ENCODE results near the gene ATF4.
A peak's percentile ranks its signal among the peaks of the same experiment; 100 is the strongest.

The ATF4 gene

DNA sequence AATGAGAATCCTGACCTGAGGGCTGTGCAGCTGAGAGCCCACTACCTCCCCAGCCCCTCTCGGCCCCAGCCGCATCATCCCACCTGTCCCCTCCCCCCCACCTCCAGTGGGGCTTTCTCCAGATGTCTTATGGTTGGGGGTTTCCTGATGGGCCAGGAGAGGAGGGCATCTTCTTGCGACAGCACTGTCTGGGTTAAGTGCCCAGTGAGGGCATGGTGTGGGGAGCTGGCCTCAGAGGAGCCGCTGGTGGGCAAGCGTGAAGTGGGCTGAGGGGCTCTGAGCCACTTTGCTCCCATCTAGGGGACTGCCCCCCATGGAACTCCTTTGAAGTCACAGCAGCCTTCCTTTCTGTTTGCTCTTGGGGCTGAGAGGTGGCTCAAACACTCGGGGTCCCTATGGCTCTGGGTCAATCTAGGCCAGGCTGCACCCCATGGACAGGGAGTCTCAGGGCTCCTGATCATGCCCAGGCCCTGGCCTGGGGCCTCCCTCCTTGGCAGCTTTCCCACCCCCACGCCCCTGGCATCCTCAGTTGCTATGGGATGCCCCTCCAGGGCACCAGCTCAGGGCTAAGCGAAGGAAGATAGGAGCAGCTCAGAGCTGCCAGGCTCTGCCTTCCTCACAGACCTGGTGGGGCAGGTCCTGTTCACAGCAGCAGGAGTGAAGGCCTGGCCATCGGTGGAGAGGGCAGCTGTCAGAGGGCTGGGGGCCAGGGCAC, 29.2 kb upstream of the ATF4 start:
- Histone ChIP-seq H3K9me3 (ENCODE audit: control insufficient read depth, insufficient read depth, low read length) (no peaks in the 10 kb centered on the region), H3K4me1 (ENCODE audit: control insufficient read depth, insufficient read depth, low read length) (no peaks in the 10 kb centered on the region), H3K9ac (ENCODE audit: low read depth, low read length) (no peak overlapping the region), H3K4me3 (ENCODE audit: low read depth, low read length) (no peak overlapping the region), H3K27me3 (ENCODE audit: control insufficient read depth, insufficient read depth, low read length) (peaks cover 11% of the 10 kb centered on the region), H3K36me3 (ENCODE audit: control insufficient read depth, insufficient read depth, low read length) (no peaks in the 10 kb centered on the region)

DNA sequence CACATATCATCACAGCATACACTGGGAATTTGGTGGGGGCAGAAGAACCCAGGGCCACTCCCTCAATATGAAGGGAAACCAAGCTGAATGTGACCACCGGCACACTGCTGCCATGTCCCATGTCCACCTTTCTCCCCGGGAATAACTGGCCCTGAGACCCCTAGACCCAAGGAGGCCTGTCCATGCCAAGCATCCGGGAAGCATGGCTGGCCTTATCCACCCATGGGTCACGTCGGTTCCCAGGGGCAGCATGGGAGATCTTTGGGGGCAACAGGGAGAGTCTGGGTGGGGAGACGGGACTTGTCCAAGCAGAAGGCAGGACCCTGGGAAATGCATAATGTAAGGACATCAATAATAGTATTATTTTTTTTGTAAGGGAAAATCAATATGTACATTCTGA, 28.7 kb upstream of the ATF4 start:
- Histone ChIP-seq H3K27me3 (ENCODE audit: control insufficient read depth, insufficient read depth, low read length) (peaks cover 11% of the 10 kb centered on the region), H3K9ac (ENCODE audit: low read depth, low read length) (no peak overlapping the region), H3K4me3 (ENCODE audit: low read depth, low read length) (no peak overlapping the region), H3K9me3 (ENCODE audit: control insufficient read depth, insufficient read depth, low read length) (no peaks in the 10 kb centered on the region), H3K4me1 (ENCODE audit: control insufficient read depth, insufficient read depth, low read length) (no peaks in the 10 kb centered on the region), H3K36me3 (ENCODE audit: control insufficient read depth, insufficient read depth, low read length) (no peaks in the 10 kb centered on the region)

DNA sequence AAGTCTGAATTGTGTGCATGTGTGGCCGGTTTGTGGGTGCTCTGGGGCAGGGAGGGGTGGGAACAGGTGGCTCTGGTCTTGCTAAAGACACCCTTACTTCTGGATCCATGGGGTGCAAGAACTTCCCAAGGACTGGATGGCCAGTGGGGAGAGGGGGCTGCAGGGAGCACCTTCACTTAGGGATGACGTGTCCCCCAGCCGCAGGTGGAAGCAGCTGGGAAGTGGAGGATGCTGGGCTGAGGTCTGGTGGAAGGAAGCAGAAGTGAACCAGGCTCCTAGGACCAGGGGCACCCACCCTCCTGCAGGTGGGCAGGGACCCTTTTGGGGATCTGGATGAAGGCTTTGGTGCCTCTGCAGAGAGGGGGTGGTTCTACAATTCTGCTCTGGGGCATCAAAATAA, 28.2 kb upstream of the ATF4 start:
- Histone ChIP-seq H3K27me3 (ENCODE audit: control insufficient read depth, insufficient read depth, low read length) (peaks cover 12% of the 10 kb centered on the region), H3K4me3 (ENCODE audit: low read depth, low read length) (no peak overlapping the region), H3K9me3 (ENCODE audit: control insufficient read depth, insufficient read depth, low read length) (no peaks in the 10 kb centered on the region), H3K4me1 (ENCODE audit: control insufficient read depth, insufficient read depth, low read length) (no peaks in the 10 kb centered on the region), H3K9ac (ENCODE audit: low read depth, low read length) (no peak overlapping the region), H3K36me3 (ENCODE audit: control insufficient read depth, insufficient read depth, low read length) (no peaks in the 10 kb centered on the region)

DNA sequence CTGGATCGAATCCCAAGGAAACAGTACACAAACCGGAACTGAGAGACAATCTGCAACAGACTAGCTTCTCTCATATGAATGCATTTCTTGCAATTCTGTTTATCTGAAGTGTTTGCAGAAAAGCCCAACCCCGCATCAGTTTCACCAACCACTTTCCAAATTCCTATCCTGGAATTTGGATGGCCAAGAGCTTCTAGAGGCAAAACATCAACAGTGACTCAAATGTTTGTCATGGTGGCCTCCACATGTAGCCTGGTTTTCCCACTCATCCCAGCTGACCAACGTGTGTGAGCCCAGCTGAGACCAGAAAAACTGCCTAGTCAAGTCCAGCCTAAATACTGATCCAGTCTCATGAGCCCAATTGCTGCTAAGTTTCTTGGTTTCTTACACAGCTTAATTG, 26.6 kb upstream of the ATF4 start:
- Histone ChIP-seq H3K36me3 (ENCODE audit: control insufficient read depth, insufficient read depth, low read length) (no peaks in the 10 kb centered on the region), H3K4me3 (ENCODE audit: low read depth, low read length) (no peak overlapping the region), H3K27me3 (ENCODE audit: control insufficient read depth, insufficient read depth, low read length) (peaks cover 24% of the 10 kb centered on the region), H3K9ac (ENCODE audit: low read depth, low read length) (no peak overlapping the region), H3K9me3 (ENCODE audit: control insufficient read depth, insufficient read depth, low read length) (no peaks in the 10 kb centered on the region), H3K4me1 (ENCODE audit: control insufficient read depth, insufficient read depth, low read length) (no peaks in the 10 kb centered on the region)

GRCh38 chr22:39494471-39495120, 25.8 kb upstream of the ATF4 start:
- Histone ChIP-seq H3K27me3 (ENCODE audit: control insufficient read depth, insufficient read depth, low read length) (peaks cover 25% of the 10 kb centered on the region), H3K36me3 (ENCODE audit: control insufficient read depth, insufficient read depth, low read length) (no peaks in the 10 kb centered on the region), H3K9ac (ENCODE audit: low read depth, low read length) (no peak overlapping the region), H3K4me3 (ENCODE audit: low read depth, low read length) (no peak overlapping the region), H3K9me3 (ENCODE audit: control insufficient read depth, insufficient read depth, low read length) (no peaks in the 10 kb centered on the region), H3K4me1 (ENCODE audit: control insufficient read depth, insufficient read depth, low read length) (no peaks in the 10 kb centered on the region)

- Histone ChIP-seq H3K4me1 (ENCODE audit: control insufficient read depth, insufficient read depth, low read length) (no peaks in the 10 kb centered on the region), H3K9ac (ENCODE audit: low read depth, low read length) (no peak overlapping the region), H3K4me3 (ENCODE audit: low read depth, low read length) (no peak overlapping the region), H3K9me3 (ENCODE audit: control insufficient read depth, insufficient read depth, low read length) (no peaks in the 10 kb centered on the region), H3K36me3 (ENCODE audit: control insufficient read depth, insufficient read depth, low read length) (no peaks in the 10 kb centered on the region), H3K27me3 (ENCODE audit: control insufficient read depth, insufficient read depth, low read length) (peaks cover 37% of the 10 kb centered on the region)
Measured at GRCh38 chr22:39496131-39496838, 24.1 kb upstream of the ATF4 start.

- H3K9ac ChIP-seq (ENCODE audit: low read depth, low read length) = no peak overlapping the region
- H3K36me3 ChIP-seq (ENCODE audit: control insufficient read depth, insufficient read depth, low read length) = no peaks in the 10 kb centered on the region
- H3K9me3 ChIP-seq (ENCODE audit: control insufficient read depth, insufficient read depth, low read length) = no peaks in the 10 kb centered on the region
- no peak overlapping the region for H3K4me3 ChIP-seq (ENCODE audit: low read depth, low read length)
- H3K4me1 ChIP-seq (ENCODE audit: control insufficient read depth, insufficient read depth, low read length) = peaks cover 3% of the 10 kb centered on the region
- peaks cover 40% of the 10 kb centered on the region for H3K27me3 ChIP-seq (ENCODE audit: control insufficient read depth, insufficient read depth, low read length)
Measured at GRCh38 chr22:39497429-39497828, 22.9 kb upstream of the ATF4 start.

GRCh38 chr22:39498368-39498767, 22.0 kb upstream of the ATF4 start:
- H3K36me3 ChIP-seq (ENCODE audit: control insufficient read depth, insufficient read depth, low read length) = no peaks in the 10 kb centered on the region
- no peaks in the 10 kb centered on the region for H3K9me3 ChIP-seq (ENCODE audit: control insufficient read depth, insufficient read depth, low read length)
- peaks cover 43% of the 10 kb centered on the region for H3K27me3 ChIP-seq (ENCODE audit: control insufficient read depth, insufficient read depth, low read length)
- H3K4me1 ChIP-seq (ENCODE audit: control insufficient read depth, insufficient read depth, low read length) = peaks cover 3% of the 10 kb centered on the region
- no peak overlapping the region for H3K4me3 ChIP-seq (ENCODE audit: low read depth, low read length)
- no peak overlapping the region for H3K9ac ChIP-seq (ENCODE audit: low read depth, low read length)

- Histone ChIP-seq H3K9ac (ENCODE audit: low read depth, low read length) (no peak overlapping the region), H3K27me3 (ENCODE audit: control insufficient read depth, insufficient read depth, low read length) (peaks cover 43% of the 10 kb centered on the region), H3K4me1 (ENCODE audit: control insufficient read depth, insufficient read depth, low read length) (peaks cover 3% of the 10 kb centered on the region), H3K36me3 (ENCODE audit: control insufficient read depth, insufficient read depth, low read length) (no peaks in the 10 kb centered on the region), H3K4me3 (ENCODE audit: low read depth, low read length) (no peak overlapping the region), H3K9me3 (ENCODE audit: control insufficient read depth, insufficient read depth, low read length) (no peaks in the 10 kb centered on the region)
Measured at GRCh38 chr22:39498802-39499201, 21.6 kb upstream of the ATF4 start.

- H3K4me1 ChIP-seq (ENCODE audit: control insufficient read depth, insufficient read depth, low read length) = peaks cover 3% of the 10 kb centered on the region
- H3K27me3 ChIP-seq (ENCODE audit: control insufficient read depth, insufficient read depth, low read length) = peaks cover 38% of the 10 kb centered on the region
- H3K9ac ChIP-seq (ENCODE audit: low read depth, low read length) = no peak overlapping the region
- H3K36me3 ChIP-seq (ENCODE audit: control insufficient read depth, insufficient read depth, low read length) = peaks cover 8% of the 10 kb centered on the region
- H3K4me3 ChIP-seq (ENCODE audit: low read depth, low read length) = no peak overlapping the region
- H3K9me3 ChIP-seq (ENCODE audit: control insufficient read depth, insufficient read depth, low read length) = no peaks in the 10 kb centered on the region
Measured at GRCh38 chr22:39500101-39500500, 20.3 kb upstream of the ATF4 start.

GRCh38 chr22:39501644-39502108, 18.7 kb upstream of the ATF4 start:
- H3K4me1 ChIP-seq (ENCODE audit: control insufficient read depth, insufficient read depth, low read length) = peaks cover 3% of the 10 kb centered on the region
- H3K4me3 ChIP-seq (ENCODE audit: low read depth, low read length) = peak overlapping the region; percentile 92
- peaks cover 21% of the 10 kb centered on the region for H3K36me3 ChIP-seq (ENCODE audit: control insufficient read depth, insufficient read depth, low read length)
- H3K27me3 ChIP-seq (ENCODE audit: control insufficient read depth, insufficient read depth, low read length) = peaks cover 50% of the 10 kb centered on the region
- H3K9me3 ChIP-seq (ENCODE audit: control insufficient read depth, insufficient read depth, low read length) = no peaks in the 10 kb centered on the region
- H3K9ac ChIP-seq (ENCODE audit: low read depth, low read length) = no peak overlapping the region
